Measurements from ENCODE around the gene NOLC1.

The NOLC1 gene

DNA sequence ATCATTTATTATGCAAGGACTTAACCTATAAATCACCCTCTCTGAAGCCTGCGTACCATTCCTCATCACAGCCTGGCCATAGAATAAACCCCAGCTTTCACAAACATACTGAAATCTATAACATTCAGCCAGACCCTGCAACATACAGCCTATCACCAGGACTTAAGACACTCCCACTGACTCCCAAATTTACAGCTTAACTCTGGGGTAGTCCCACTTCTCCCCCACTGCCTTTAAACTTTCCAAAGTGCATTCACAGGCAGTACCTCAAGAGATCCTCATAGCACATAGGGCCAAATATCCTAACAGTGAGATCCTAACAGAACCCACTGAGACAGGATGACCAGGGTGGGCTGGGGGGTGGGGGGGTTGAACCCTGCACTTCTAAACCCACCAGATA is 35.5 kb upstream of the NOLC1 start:
- Histone ChIP-seq H3K27ac (ENCODE audit: low read depth, low read length) (peak overlapping the region; percentile 100), H3K4me3 (ENCODE audit: low read length) (peak overlapping the region; percentile 94), H3K27me3 (ENCODE audit: control insufficient read depth, insufficient read depth, low read length) (no peaks in the 10 kb centered on the region), H3K36me3 (ENCODE audit: control insufficient read depth, insufficient read depth, low read length) (no peaks in the 10 kb centered on the region), H3K9ac (ENCODE audit: low read length) (no peak overlapping the region), H3K4me1 (ENCODE audit: control insufficient read depth, insufficient read depth, low read length) (peaks cover 33% of the 10 kb centered on the region)

DNA sequence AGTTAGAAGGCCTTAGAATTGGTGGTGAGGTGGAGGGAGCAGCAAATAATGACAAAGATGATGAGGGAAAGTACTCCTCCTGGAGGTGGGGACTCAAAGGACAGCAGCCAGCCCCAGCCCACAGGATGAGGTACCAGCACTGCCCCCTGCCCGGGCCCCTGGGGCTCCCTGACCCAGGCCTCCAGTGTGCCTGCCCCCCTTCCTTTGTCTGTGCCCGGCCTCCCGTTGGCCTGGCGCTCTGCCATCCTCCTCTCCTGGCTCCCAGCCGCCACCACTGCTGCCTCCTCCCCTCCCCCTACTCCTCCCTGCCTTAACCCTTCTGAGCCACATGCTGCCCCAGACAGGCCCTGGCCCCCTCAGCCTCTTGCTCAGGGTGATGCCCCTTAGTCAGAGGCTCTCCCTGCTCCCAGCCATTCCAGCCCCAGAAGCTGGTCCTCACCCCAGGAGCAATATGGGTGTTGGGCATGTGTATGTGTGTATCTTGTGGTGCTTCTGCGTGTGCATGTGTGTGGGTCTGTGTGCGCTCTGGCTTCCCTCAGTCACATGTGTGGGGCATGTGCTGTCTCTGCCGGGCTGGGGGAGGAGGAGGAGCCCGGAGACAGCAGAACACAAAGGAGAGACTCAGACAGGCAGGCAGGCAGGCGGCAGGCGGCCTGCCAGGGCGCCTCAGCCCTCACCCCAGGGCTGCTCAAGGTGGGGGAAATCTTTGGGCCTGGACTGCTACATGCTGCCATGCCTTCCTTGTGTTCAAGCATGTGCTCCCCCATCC is 34.6 kb upstream of the NOLC1 start:
- peak overlapping the region; percentile 100 for H3K27ac ChIP-seq (ENCODE audit: low read depth, low read length)
- no peak overlapping the region for H3K9ac ChIP-seq (ENCODE audit: low read length)
- H3K4me1 ChIP-seq (ENCODE audit: control insufficient read depth, insufficient read depth, low read length), result peaks cover 41% of the 10 kb centered on the region
- peak overlapping the region; percentile 94 for H3K4me3 ChIP-seq (ENCODE audit: low read length)
- H3K27me3 ChIP-seq (ENCODE audit: control insufficient read depth, insufficient read depth, low read length), result no peaks in the 10 kb centered on the region
- no peaks in the 10 kb centered on the region for H3K36me3 ChIP-seq (ENCODE audit: control insufficient read depth, insufficient read depth, low read length)

DNA sequence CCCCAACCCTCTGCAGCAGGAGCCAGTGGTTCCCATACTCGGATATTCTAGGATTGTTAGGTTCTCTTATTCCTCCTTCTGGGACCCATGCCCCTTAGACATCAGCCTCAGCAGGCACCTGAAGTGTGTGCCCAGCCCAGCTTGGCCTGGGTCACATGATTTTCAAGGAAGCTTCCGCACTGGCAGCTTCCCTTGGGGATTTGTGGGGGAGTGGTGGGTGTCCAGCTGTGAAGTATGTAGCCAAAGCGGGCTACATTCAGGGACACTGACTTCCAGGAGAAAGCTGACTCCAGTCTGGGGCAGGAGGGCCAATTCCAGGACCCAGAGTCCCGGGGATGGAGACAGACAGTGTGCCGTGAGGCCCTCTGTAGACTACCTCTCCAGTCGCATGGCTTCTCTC is 33.3 kb upstream of the NOLC1 start:
- Histone ChIP-seq H3K27ac (ENCODE audit: low read depth, low read length) (peak overlapping the region; percentile 100), H3K9ac (ENCODE audit: low read length) (no peak overlapping the region), H3K27me3 (ENCODE audit: control insufficient read depth, insufficient read depth, low read length) (no peaks in the 10 kb centered on the region), H3K4me1 (ENCODE audit: control insufficient read depth, insufficient read depth, low read length) (peaks cover 34% of the 10 kb centered on the region), H3K36me3 (ENCODE audit: control insufficient read depth, insufficient read depth, low read length) (no peaks in the 10 kb centered on the region), H3K4me3 (ENCODE audit: low read length) (peak overlapping the region; percentile 94)

GRCh38 chr10:102119417-102120141 is 32.6 kb upstream of the NOLC1 start:
- no peaks in the 10 kb centered on the region for H3K27me3 ChIP-seq (ENCODE audit: control insufficient read depth, insufficient read depth, low read length)
- peaks cover 34% of the 10 kb centered on the region for H3K4me1 ChIP-seq (ENCODE audit: control insufficient read depth, insufficient read depth, low read length)
- H3K4me3 ChIP-seq (ENCODE audit: low read length), result peak overlapping the region; percentile 94
- H3K27ac ChIP-seq (ENCODE audit: low read depth, low read length), result peak overlapping the region; percentile 100
- peak overlapping the region; percentile 94 for H3K9ac ChIP-seq (ENCODE audit: low read length)
- no peaks in the 10 kb centered on the region for H3K36me3 ChIP-seq (ENCODE audit: control insufficient read depth, insufficient read depth, low read length)

DNA sequence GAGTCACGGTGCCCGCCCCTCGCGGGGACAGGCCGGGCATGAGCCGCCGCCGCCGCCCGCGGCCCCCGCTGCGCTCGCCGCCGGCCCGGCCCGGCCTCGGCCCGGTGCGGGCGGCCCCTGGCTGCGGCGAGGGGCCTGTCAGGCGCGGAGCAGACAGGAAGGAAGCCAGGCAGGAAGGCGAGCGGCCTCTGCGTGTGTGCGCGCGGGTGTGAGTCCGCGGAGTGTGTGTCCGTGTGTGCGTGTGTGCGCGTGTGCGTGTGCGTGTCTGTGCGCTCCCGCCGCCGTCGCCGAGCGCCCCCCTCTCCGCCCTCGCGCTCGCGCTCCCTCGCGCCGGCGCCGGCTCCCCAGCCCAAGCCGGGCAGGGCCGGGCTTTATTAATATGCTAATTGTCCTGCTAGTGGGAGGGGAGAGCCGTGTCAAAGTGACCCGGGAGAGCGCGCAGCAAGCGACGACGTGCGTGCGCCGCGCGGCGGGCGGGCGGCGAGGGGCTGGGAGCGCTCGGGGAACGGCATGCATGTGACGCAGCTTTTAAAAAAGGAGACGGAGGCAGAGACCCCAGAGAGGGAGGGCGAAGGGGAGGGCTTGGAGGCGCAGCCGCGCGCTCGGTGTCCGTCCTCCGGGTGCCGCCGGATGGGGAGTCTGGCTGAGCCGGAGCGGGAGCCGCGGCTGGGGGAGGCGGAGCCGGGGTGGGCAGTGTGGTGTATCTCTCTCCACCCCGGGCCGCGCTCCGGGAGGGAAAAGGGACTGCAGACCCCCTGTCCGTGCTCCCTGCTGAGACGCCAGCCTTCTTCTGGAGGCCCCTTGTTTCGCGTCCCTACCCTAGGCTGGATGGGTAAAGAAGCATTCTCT is 31.8 kb upstream of the NOLC1 start, which contains the start of gene LDB1:
TSS of gene LDB1 (minus strand) at position 227 of the 849 bp plus-strand sequence. CDS start 258 bp downstream, outside the sequence.
- peak within 1 kb of the TSS; percentile 94 for H3K4me3 ChIP-seq (ENCODE audit: low read length)
- peak within 1 kb of the TSS; percentile 100 for H3K27ac ChIP-seq (ENCODE audit: low read depth, low read length)
- peak within 1 kb of the TSS; percentile 94 for H3K9ac ChIP-seq (ENCODE audit: low read length)
- H3K27me3 ChIP-seq (ENCODE audit: control insufficient read depth, insufficient read depth, low read length), result no peaks in the 10 kb centered on the region
- H3K4me1 ChIP-seq (ENCODE audit: control insufficient read depth, insufficient read depth, low read length), result peaks cover 33% of the 10 kb centered on the region
- no peaks in the 10 kb centered on the region for H3K36me3 ChIP-seq (ENCODE audit: control insufficient read depth, insufficient read depth, low read length)

GRCh38 chr10:102120991-102121738 is 31.0 kb upstream of the NOLC1 start:
- Histone ChIP-seq H3K36me3 (ENCODE audit: control insufficient read depth, insufficient read depth, low read length) (no peaks in the 10 kb centered on the region), H3K27ac (ENCODE audit: low read depth, low read length) (peak overlapping the region; percentile 100), H3K9ac (ENCODE audit: low read length) (peak overlapping the region; percentile 94), H3K4me1 (ENCODE audit: control insufficient read depth, insufficient read depth, low read length) (peaks cover 26% of the 10 kb centered on the region), H3K4me3 (ENCODE audit: low read length) (peak overlapping the region; percentile 94), H3K27me3 (ENCODE audit: control insufficient read depth, insufficient read depth, low read length) (no peaks in the 10 kb centered on the region)

DNA sequence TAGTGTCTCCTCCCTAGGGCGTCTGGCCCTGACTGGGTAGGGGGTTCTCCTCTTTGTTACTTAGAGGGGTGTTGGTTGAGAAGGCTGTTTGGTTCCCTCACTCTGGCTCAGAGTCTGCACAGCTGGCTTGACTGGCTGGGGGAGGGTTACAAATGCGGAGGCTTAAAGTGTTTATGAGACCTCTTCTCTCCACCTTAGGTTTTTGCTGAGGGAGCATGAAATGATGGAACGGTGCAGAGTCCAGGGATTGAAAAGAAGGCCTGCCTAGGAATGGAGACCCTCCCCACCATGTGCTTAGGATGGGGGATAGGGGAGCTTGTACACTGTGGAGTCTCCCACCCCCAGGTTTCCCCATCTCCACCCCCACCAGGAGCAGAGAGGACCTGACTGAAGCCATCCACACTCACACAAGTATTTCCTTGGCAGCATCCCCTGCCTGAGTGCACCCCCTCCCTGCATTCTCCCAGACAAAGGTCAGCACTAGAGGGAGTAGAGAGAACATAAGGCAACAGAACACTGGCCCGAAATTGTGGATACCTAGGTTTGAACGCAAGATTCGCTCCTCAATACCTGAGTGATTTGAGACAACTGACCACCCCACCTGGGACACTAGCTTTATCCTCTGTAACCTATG is 30.3 kb upstream of the NOLC1 start:
- Histone ChIP-seq H3K4me3 (ENCODE audit: low read length) (peak overlapping the region; percentile 94), H3K36me3 (ENCODE audit: control insufficient read depth, insufficient read depth, low read length) (no peaks in the 10 kb centered on the region), H3K9ac (ENCODE audit: low read length) (no peak overlapping the region), H3K27me3 (ENCODE audit: control insufficient read depth, insufficient read depth, low read length) (no peaks in the 10 kb centered on the region), H3K27ac (ENCODE audit: low read depth, low read length) (peak overlapping the region; percentile 100), H3K4me1 (ENCODE audit: control insufficient read depth, insufficient read depth, low read length) (peaks cover 20% of the 10 kb centered on the region)

GRCh38 chr10:102122450-102122849 is 29.7 kb upstream of the NOLC1 start:
- Histone ChIP-seq H3K36me3 (ENCODE audit: control insufficient read depth, insufficient read depth, low read length) (no peaks in the 10 kb centered on the region), H3K4me1 (ENCODE audit: control insufficient read depth, insufficient read depth, low read length) (peaks cover 17% of the 10 kb centered on the region), H3K27ac (ENCODE audit: low read depth, low read length) (peak overlapping the region; percentile 100), H3K9ac (ENCODE audit: low read length) (no peak overlapping the region), H3K27me3 (ENCODE audit: control insufficient read depth, insufficient read depth, low read length) (no peaks in the 10 kb centered on the region), H3K4me3 (ENCODE audit: low read length) (no peak overlapping the region)

DNA sequence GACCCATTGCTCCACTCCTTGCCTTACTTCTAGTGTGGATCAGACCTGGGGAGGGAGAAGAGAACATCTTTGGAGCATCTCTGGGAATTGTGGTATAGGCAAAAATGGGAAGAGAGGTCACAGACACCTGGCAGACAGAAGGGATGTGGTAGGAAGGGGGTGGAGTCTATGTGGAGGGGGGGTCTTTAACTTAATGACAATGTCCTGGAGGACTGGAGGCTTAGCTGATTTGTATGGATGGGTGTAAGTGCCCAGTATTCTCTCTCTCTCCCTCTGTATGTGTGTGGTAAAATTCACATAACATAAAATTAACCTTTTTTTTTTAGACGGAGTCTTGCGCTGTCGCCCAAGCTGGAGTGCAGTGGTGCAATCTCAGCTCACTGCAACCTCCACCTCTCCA is 29.0 kb upstream of the NOLC1 start:
- Histone ChIP-seq H3K9ac (ENCODE audit: low read length) (no peak overlapping the region), H3K4me1 (ENCODE audit: control insufficient read depth, insufficient read depth, low read length) (peaks cover 17% of the 10 kb centered on the region), H3K27ac (ENCODE audit: low read depth, low read length) (no peak overlapping the region), H3K4me3 (ENCODE audit: low read length) (no peak overlapping the region), H3K36me3 (ENCODE audit: control insufficient read depth, insufficient read depth, low read length) (no peaks in the 10 kb centered on the region), H3K27me3 (ENCODE audit: control insufficient read depth, insufficient read depth, low read length) (no peaks in the 10 kb centered on the region)

GRCh38 chr10:102131286-102132170 is 20.7 kb upstream of the NOLC1 start:
- Histone ChIP-seq H3K27ac (ENCODE audit: low read depth, low read length) (peak overlapping the region; percentile 62), H3K4me1 (ENCODE audit: control insufficient read depth, insufficient read depth, low read length) (peaks cover 10% of the 10 kb centered on the region), H3K9ac (ENCODE audit: low read length) (no peak overlapping the region), H3K4me3 (ENCODE audit: low read length) (no peak overlapping the region), H3K27me3 (ENCODE audit: control insufficient read depth, insufficient read depth, low read length) (no peaks in the 10 kb centered on the region), H3K36me3 (ENCODE audit: control insufficient read depth, insufficient read depth, low read length) (no peaks in the 10 kb centered on the region)

DNA sequence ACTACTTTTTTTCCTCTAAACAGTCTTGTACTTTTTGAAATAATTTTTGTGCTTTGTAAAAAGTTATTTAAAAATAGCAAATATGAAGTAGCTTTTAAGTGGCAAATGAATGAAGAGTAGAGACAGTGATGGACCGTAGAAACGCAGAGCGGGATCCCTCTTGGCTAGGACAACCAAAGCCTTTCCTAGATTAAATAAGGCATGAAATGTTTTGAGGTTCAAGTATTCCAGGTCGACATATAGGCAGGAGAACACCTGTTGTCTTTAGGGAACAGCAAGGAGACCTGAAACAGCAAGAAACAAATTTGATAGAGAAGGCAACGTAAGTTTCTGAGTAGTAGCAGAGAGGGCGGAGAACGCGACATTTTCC is 20.0 kb upstream of the NOLC1 start:
- Histone ChIP-seq H3K27ac (ENCODE audit: low read depth, low read length) (peak overlapping the region; percentile 62), H3K4me1 (ENCODE audit: control insufficient read depth, insufficient read depth, low read length) (peaks cover 10% of the 10 kb centered on the region), H3K4me3 (ENCODE audit: low read length) (peak overlapping the region; percentile 81), H3K9ac (ENCODE audit: low read length) (peak overlapping the region; percentile 19), H3K27me3 (ENCODE audit: control insufficient read depth, insufficient read depth, low read length) (no peaks in the 10 kb centered on the region), H3K36me3 (ENCODE audit: control insufficient read depth, insufficient read depth, low read length) (no peaks in the 10 kb centered on the region)
